ENCODE measurements around the gene ZNF71.

The ZNF71 gene

DNA sequence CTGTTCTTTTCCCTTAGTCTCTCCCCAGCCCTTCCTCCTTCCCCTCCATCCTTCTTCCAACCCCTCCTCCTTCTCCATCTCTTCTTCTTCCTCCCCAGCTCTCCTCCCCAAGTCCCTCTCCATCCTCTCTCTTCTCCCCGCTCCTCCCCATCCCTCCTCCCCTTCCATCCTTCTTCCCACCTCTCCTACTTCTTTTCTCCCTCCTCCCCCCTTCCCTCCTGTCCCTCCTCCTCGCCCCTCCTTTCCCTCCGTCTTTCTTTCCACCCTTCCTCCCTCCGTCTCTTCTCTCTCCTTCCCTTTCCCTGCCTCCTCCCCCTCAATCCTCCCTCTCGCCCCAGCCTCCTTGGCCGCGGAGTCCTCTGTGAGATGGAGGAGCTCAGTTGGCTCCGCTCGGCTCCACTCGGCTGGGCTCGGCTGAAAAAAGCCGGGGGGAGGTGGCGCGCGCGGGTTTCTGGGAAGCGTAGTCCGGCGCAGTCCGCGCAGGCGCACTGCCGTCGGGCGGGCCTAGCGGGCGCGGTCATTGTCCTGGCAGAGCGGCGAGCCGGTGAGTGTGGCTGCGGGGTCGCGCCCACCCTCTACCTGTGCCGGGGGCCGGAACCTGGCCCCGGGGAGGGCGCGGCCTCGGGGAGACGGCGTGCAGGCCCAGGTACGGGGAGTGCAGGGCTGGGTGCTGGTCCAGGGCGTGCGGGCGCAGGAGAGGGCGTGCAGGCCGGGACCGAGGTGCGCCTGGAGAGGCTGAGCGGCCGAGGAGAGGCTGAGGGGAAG is at the start of gene ZNF71:
Gene ZNF71, plus strand, starts transcription at position 520 of the 765 bp plus-strand sequence. CDS start 6,257 bp downstream, outside the sequence.
- H3K4me1 Mint-ChIP-seq, result peaks cover 24% of the 10 kb centered on the region
- H3K27me3 Mint-ChIP-seq, result no peaks in the 10 kb centered on the region
- H3K36me3 Mint-ChIP-seq, result peaks cover 25% of the 10 kb centered on the region
- peak within 1 kb of the TSS; percentile 83 for H3K27ac Mint-ChIP-seq
- H3K4me3 Mint-ChIP-seq, result peak within 1 kb of the TSS; percentile 91
- H3K9me3 Mint-ChIP-seq, result peaks cover 29% of the 10 kb centered on the region

GRCh38 chr19:56547535-56547934 is 47.6 kb upstream of the ZNF71 start:
- Mint-ChIP-seq H3K9me3 (peaks cover 28% of the 10 kb centered on the region), H3K4me1 (no peaks in the 10 kb centered on the region), H3K4me3 (no peak overlapping the region), H3K36me3 (peaks cover 61% of the 10 kb centered on the region), H3K27me3 (no peaks in the 10 kb centered on the region), H3K27ac (no peak overlapping the region)

DNA sequence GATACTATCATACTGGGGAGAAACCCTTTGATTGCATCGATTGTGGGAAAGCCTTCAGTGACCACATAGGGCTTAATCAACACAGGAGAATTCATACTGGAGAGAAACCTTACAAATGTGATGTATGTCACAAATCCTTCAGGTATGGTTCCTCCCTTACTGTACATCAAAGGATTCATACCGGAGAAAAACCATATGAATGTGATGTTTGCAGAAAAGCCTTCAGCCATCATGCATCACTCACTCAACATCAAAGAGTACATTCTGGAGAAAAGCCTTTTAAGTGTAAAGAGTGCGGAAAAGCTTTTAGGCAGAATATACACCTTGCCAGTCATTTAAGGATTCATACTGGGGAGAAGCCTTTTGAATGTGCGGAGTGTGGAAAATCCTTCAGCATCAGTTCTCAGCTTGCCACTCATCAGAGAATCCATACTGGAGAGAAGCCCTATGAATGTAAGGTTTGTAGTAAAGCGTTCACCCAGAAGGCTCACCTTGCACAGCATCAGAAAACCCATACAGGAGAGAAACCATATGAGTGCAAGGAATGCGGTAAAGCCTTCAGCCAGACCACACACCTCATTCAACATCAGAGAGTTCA is 40.7 kb upstream of the ZNF71 start:
- no peaks in the 10 kb centered on the region for H3K27me3 Mint-ChIP-seq
- H3K4me1 Mint-ChIP-seq, result no peaks in the 10 kb centered on the region
- H3K9me3 Mint-ChIP-seq, result peaks cover 36% of the 10 kb centered on the region
- peaks cover 54% of the 10 kb centered on the region for H3K36me3 Mint-ChIP-seq
- H3K4me3 Mint-ChIP-seq, result no peak overlapping the region
- no peak overlapping the region for H3K27ac Mint-ChIP-seq

- Mint-ChIP-seq H3K27me3 (no peaks in the 10 kb centered on the region), H3K36me3 (peaks cover 42% of the 10 kb centered on the region), H3K4me3 (no peak overlapping the region), H3K4me1 (peaks cover 14% of the 10 kb centered on the region), H3K27ac (no peak overlapping the region), H3K9me3 (peaks cover 30% of the 10 kb centered on the region)
Measured at GRCh38 chr19:56562766-56563165, 32.3 kb upstream of the ZNF71 start.

GRCh38 chr19:56566904-56567273 is 28.2 kb upstream of the ZNF71 start:
- H3K27ac Mint-ChIP-seq, result peak overlapping the region; percentile 73
- H3K4me1 Mint-ChIP-seq, result peaks cover 16% of the 10 kb centered on the region
- H3K27me3 Mint-ChIP-seq, result no peaks in the 10 kb centered on the region
- peaks cover 24% of the 10 kb centered on the region for H3K9me3 Mint-ChIP-seq
- peaks cover 51% of the 10 kb centered on the region for H3K36me3 Mint-ChIP-seq
- peak overlapping the region; percentile 96 for H3K4me3 Mint-ChIP-seq

GRCh38 chr19:56567274-56568120 is 27.6 kb upstream of the ZNF71 start, which contains the start of gene ZNF470:
Gene ZNF470, plus strand, starts transcription at chr19:56567468. Its CDS starts 2,844 bp downstream, at chr19:56570312.
- Mint-ChIP-seq H3K9me3 (peaks cover 25% of the 10 kb centered on the region), H3K27me3 (no peaks in the 10 kb centered on the region), H3K36me3 (peaks cover 54% of the 10 kb centered on the region), H3K4me3 (peak within 1 kb of the TSS; percentile 96), H3K4me1 (peaks cover 16% of the 10 kb centered on the region), H3K27ac (peak within 1 kb of the TSS; percentile 73)

- Mint-ChIP-seq H3K4me3 (no peak overlapping the region), H3K4me1 (peaks cover 4% of the 10 kb centered on the region), H3K27me3 (no peaks in the 10 kb centered on the region), H3K9me3 (peaks cover 30% of the 10 kb centered on the region), H3K36me3 (peaks cover 71% of the 10 kb centered on the region), H3K27ac (no peak overlapping the region)
Measured at GRCh38 chr19:56572589-56572988, 22.5 kb upstream of the ZNF71 start.

DNA sequence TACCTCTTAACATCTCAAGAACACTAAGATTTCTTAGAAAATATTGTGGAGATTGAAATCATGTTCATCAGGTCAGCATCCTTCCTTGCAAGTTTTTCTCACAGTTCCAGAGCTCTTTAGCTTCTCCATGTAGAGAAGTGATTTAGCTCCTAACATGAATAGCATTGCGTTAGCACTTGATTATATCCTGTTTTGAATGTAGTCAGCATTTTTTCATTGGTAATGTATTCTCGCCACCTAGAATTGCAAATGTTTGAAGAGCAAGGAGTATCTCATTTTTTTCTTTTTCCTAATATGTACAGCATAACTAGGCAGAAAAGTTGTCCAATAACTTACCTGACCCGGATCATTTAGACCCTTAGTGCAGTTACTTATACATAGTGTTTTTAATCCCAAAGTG is 21.2 kb upstream of the ZNF71 start:
- no peaks in the 10 kb centered on the region for H3K27me3 Mint-ChIP-seq
- H3K27ac Mint-ChIP-seq, result no peak overlapping the region
- H3K36me3 Mint-ChIP-seq, result peaks cover 67% of the 10 kb centered on the region

DNA sequence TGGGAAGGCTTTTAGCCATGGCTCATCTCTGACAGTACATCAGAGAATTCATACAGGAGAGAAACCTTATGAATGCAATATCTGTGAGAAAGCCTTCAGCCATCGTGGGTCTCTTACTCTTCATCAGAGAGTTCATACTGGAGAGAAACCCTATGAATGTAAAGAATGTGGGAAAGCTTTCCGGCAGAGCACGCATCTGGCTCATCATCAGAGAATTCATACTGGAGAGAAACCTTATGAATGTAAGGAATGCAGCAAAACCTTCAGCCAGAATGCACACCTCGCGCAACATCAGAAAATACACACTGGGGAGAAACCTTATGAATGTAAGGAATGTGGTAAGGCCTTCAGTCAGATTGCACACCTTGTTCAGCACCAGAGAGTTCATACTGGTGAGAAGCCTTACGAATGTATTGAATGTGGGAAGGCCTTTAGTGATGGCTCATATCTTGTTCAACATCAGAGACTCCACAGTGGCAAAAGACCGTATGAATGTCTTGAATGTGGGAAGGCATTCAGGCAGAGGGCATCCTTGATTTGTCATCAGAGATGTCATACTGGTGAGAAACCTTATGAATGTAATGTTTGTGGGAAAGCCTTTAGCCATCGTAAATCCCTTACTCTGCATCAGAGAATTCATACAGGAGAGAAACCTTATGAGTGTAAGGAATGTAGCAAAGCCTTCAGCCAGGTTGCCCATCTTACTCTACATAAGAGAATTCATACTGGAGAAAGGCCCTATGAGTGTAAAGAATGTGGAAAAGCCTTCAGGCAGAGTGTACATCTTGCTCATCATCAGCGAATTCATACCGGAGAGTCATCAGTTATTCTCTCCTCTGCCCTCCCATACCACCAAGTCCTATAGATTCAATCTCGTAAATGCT is 17.1 kb upstream of the ZNF71 start:
- H3K4me3 Mint-ChIP-seq, result no peak overlapping the region
- H3K9me3 Mint-ChIP-seq, result peaks cover 26% of the 10 kb centered on the region
- no peaks in the 10 kb centered on the region for H3K4me1 Mint-ChIP-seq
- no peak overlapping the region for H3K27ac Mint-ChIP-seq
- H3K36me3 Mint-ChIP-seq, result peaks cover 48% of the 10 kb centered on the region
- no peaks in the 10 kb centered on the region for H3K27me3 Mint-ChIP-seq

More for the DNA sequence above, 21.2 kb upstream of the ZNF71 start:
- Mint-ChIP-seq H3K4me1 (no peaks in the 10 kb centered on the region), H3K4me3 (peak overlapping the region; percentile 3), H3K9me3 (peaks cover 30% of the 10 kb centered on the region)

DNA sequence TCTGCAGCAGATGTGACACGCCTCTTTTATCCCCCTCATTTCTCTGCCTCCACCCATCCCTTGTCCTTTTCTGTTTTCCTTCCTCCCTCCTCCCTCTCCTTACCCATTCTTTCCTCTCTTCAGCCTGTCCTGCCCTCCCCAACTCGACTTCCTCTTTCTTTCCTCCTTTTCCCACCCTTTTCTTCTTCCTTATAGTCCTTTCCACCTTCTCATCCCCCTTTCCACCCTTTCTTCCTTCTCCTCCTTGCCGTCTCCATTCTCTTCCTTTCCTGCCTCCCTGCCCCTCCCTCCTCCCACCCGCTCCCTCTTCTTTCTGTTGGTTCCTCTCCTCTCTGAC is 688 bp upstream of the ZNF71 start:
- Mint-ChIP-seq H3K4me1 (peaks cover 24% of the 10 kb centered on the region), H3K27ac (peak overlapping the region; percentile 70), H3K9me3 (peaks cover 29% of the 10 kb centered on the region), H3K27me3 (no peaks in the 10 kb centered on the region), H3K4me3 (peak overlapping the region; percentile 91), H3K36me3 (peaks cover 23% of the 10 kb centered on the region)

GRCh38 chr19:56595548-56595899 is 422 bp downstream of the ZNF71 start:
- H3K4me1 Mint-ChIP-seq, result peaks cover 24% of the 10 kb centered on the region
- H3K9me3 Mint-ChIP-seq, result peaks cover 27% of the 10 kb centered on the region
- no peaks in the 10 kb centered on the region for H3K27me3 Mint-ChIP-seq
- peaks cover 27% of the 10 kb centered on the region for H3K36me3 Mint-ChIP-seq
- H3K4me3 Mint-ChIP-seq, result peak overlapping the region; percentile 91
- peak overlapping the region; percentile 53 for H3K27ac Mint-ChIP-seq

GRCh38 chr19:56596676-56597075 is 1.6 kb downstream of the ZNF71 start:
- Mint-ChIP-seq H3K4me1 (peaks cover 24% of the 10 kb centered on the region), H3K27me3 (no peaks in the 10 kb centered on the region), H3K36me3 (peaks cover 36% of the 10 kb centered on the region), H3K4me3 (peak overlapping the region; percentile 91), H3K9me3 (peaks cover 27% of the 10 kb centered on the region), H3K27ac (no peak overlapping the region)

GRCh38 chr19:56597696-56598095 is 2.6 kb downstream of the ZNF71 start:
- no peaks in the 10 kb centered on the region for H3K27me3 Mint-ChIP-seq
- peaks cover 27% of the 10 kb centered on the region for H3K9me3 Mint-ChIP-seq
- H3K4me3 Mint-ChIP-seq, result no peak overlapping the region

DNA sequence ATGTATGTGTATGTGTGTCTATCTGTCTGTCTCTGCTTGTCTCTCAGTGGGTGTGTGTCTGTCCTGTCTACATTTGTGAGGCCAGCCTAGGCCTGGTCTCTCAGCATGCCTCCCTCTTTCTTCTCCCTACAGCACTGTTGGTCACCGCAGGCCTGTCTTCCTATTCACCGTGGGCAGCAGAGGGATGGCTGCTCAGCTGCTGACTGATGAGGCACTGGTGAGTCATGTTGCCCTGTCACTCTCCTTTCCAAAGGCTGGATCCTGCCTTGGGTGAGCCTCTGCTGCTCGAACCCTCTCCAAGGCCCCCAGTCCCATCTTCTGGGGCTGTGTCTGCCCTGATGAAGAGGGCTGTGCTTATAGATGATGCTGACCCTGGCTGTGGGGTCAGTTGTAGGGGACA is 6.3 kb downstream of the ZNF71 start:
- no peak overlapping the region for H3K27ac Mint-ChIP-seq

More at GRCh38 chr19:56597696-56598095, 2.6 kb downstream of the ZNF71 start:
- H3K27ac Mint-ChIP-seq, result no peak overlapping the region
- H3K4me1 Mint-ChIP-seq, result peaks cover 24% of the 10 kb centered on the region
- H3K36me3 Mint-ChIP-seq, result peaks cover 39% of the 10 kb centered on the region

GRCh38 chr19:56603829-56604228 is 8.7 kb downstream of the ZNF71 start:
- H3K36me3 Mint-ChIP-seq, result peaks cover 63% of the 10 kb centered on the region
- H3K4me3 Mint-ChIP-seq, result no peak overlapping the region
- no peaks in the 10 kb centered on the region for H3K4me1 Mint-ChIP-seq
- no peaks in the 10 kb centered on the region for H3K27me3 Mint-ChIP-seq
- H3K27ac Mint-ChIP-seq, result no peak overlapping the region
- peaks cover 34% of the 10 kb centered on the region for H3K9me3 Mint-ChIP-seq

More for the DNA sequence above, 6.3 kb downstream of the ZNF71 start:
- Mint-ChIP-seq H3K4me1 (peaks cover 9% of the 10 kb centered on the region), H3K9me3 (peaks cover 33% of the 10 kb centered on the region), H3K27me3 (no peaks in the 10 kb centered on the region), H3K4me3 (no peak overlapping the region), H3K36me3 (peaks cover 60% of the 10 kb centered on the region)
